WTC11 (cell line): ENCODE results near the gene FCHSD1. TPM values are rescaled to one million over a fixed set of nuclear protein-coding genes. Genes with fewer than 3 reads are reported as not detected.

Experiments
- ATAC-seq: fragments of 200-7000 bp; cut with Tn5 transposase; 2 replicates; pipeline ENCODE4 v1.10.0; 2021; ENCODE audit warnings: mild to moderate bottlenecking, moderate library complexity
- CTCF ChIA-PET: fragments of 300-600 bp; sonication (Branson Sonifier 250); formaldehyde crosslinking; loops from one replicate; lab custom pipeline; 2021; ENCODE audit warnings: antibody characterized with exemption; lab: Charles Lee
- POLR2A ChIA-PET: fragments of 350-600 bp; sonication (Branson Sonifier 250); formaldehyde crosslinking; loops from one replicate; lab custom pipeline; 2021; ENCODE audit warnings: antibody characterized with exemption; lab: Charles Lee
- DNase-seq: peaks from one replicate; pipeline ENCODE4 v3.0.0; 2021; ENCODE audit warnings: low spot score
- H3K27ac Mint-ChIP-seq: 2 replicates; pipeline ENCODE4 v1.8.0; 2021; ENCODE audit warnings: mixed read lengths
- H3K27me3 Mint-ChIP-seq: 2 replicates; pipeline ENCODE4 v1.8.0; 2021; ENCODE audit warnings: low read depth, mild to moderate bottlenecking, moderate library complexity, mixed read lengths
- H3K36me3 Mint-ChIP-seq: 2 replicates; pipeline ENCODE4 v1.8.0; 2021; ENCODE audit warnings: mixed read lengths
- H3K4me1 Mint-ChIP-seq: 2 replicates; pipeline ENCODE4 v1.8.0; 2022; ENCODE audit warnings: mixed read lengths
- H3K4me3 Mint-ChIP-seq: 2 replicates; pipeline ENCODE4 v1.8.0; 2021; ENCODE audit warnings: mild to moderate bottlenecking, moderate library complexity, mixed read lengths
- H3K9me3 Mint-ChIP-seq: 2 replicates; pipeline ENCODE4 v1.8.0; 2021; ENCODE audit warnings: mixed read lengths
- ESRRA ChIP-seq: sonication (generic); formaldehyde crosslinking; IDR thresholded peaks from 2 replicates; pipeline ENCODE4 v1.8.1; 2022; ENCODE audit warnings: mild to moderate bottlenecking, missing genetic modification reagents, borderline replicate concordance
- IRF2 ChIP-seq: sonication (generic); formaldehyde crosslinking; IDR thresholded peaks from 2 replicates; pipeline ENCODE4 v1.8.0; 2022; ENCODE audit warnings: low read depth, missing genetic modification reagents, borderline replicate concordance
- MYBL2 ChIP-seq: sonication (generic); formaldehyde crosslinking; IDR thresholded peaks from 2 replicates; pipeline ENCODE4 v1.8.1; 2023; ENCODE audit warnings: mild to moderate bottlenecking, moderate library complexity, missing genetic modification reagents
- NR1H2 ChIP-seq: sonication (generic); formaldehyde crosslinking; IDR thresholded peaks from 2 replicates; pipeline ENCODE4 v1.9.0; 2021; ENCODE audit warnings: mild to moderate bottlenecking, moderate library complexity, missing genetic modification reagents
- OVOL2 ChIP-seq: fragments of 250-450 bp; sonication (Bioruptor Pico); IDR thresholded peaks from 2 replicates; pipeline ENCODE4 v1.9.0; 2021; ENCODE audit warnings: mild to moderate bottlenecking, borderline replicate concordance
- SP1 ChIP-seq: sonication (generic); formaldehyde crosslinking; conservative IDR thresholded peaks from 2 replicates; pipeline ENCODE4 v1.8.1; 2022; ENCODE audit warnings: missing genetic modification reagents
- TEAD4 ChIP-seq: sonication (generic); formaldehyde crosslinking; IDR thresholded peaks from 2 replicates; pipeline ENCODE4 v1.8.0; 2022; ENCODE audit warnings: mild to moderate bottlenecking, missing genetic modification reagents
- ZNF317 ChIP-seq: sonication (generic); formaldehyde crosslinking; IDR thresholded peaks from 2 replicates; pipeline ENCODE4 v1.8.1; 2023; ENCODE audit warnings: low read depth, mild to moderate bottlenecking, moderate library complexity, missing genetic modification reagents, borderline replicate concordance
- ZNF396 ChIP-seq: fragments of 250-450 bp; sonication (Bioruptor Pico); IDR thresholded peaks from 2 replicates; pipeline ENCODE4 v1.8.0; 2021; ENCODE audit warnings: mild to moderate bottlenecking, moderate library complexity, borderline replicate concordance
- total RNA-seq: library from RNA; stranded (reverse); gene quantifications from 3 replicates; pipeline ENCODE4 v1.2.3, GENCODE V29; 2021
- TF ChIP-seq, protein P1 (sequence below): sonication (generic); formaldehyde crosslinking; IDR thresholded peaks from 2 replicates; pipeline ENCODE4 v1.8.1; 2023; ENCODE audit warnings: mild to moderate bottlenecking, missing genetic modification reagents, borderline replicate concordance
- TF ChIP-seq, protein P2 (sequence below): sonication (generic); formaldehyde crosslinking; conservative IDR thresholded peaks from 2 replicates; pipeline ENCODE4 v1.8.1; 2022; ENCODE audit warnings: mild to moderate bottlenecking, missing genetic modification reagents
- TF ChIP-seq, protein P3 (sequence below): sonication (generic); formaldehyde crosslinking; IDR thresholded peaks from 2 replicates; pipeline ENCODE4 v1.8.0; 2022; ENCODE audit warnings: mild to moderate bottlenecking, missing genetic modification reagents
- TF ChIP-seq, protein P4 (sequence below): sonication (generic); formaldehyde crosslinking; IDR thresholded peaks from 2 replicates; pipeline ENCODE4 v1.8.0; 2022; ENCODE audit warnings: missing genetic modification reagents
- TF ChIP-seq, protein P5 (sequence below): sonication (generic); formaldehyde crosslinking; IDR thresholded peaks from 2 replicates; pipeline ENCODE4 v1.8.1; 2022; ENCODE audit warnings: missing genetic modification reagents, borderline replicate concordance
- TF ChIP-seq, protein P6 (sequence below): sonication (generic); formaldehyde crosslinking; IDR thresholded peaks from 2 replicates; pipeline ENCODE4 v1.8.0; 2022; ENCODE audit warnings: mild to moderate bottlenecking, missing genetic modification reagents

Gene FCHSD1
- total RNA-seq, 1 experiment from 2014 or later, result 50.3 TPM

DNA sequence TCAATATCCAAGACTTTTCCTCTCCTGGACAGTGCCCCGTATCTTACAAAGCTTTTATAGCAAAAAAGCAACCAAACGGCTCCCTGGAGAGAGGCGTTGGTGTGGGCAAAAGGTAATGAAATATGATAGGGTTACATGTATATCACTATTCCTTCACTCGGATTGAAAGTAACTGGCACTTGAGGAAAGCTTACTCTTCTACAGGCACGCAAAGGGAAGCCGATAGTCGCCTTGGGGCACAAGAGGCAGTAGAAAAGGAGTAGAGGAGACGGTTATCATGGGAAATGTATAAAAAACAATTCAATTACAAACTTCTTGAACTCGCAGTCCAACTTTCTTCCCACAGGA is 33.6 kb downstream of the FCHSD1 start (continued):
- TF ChIP-seq, protein P1, sequence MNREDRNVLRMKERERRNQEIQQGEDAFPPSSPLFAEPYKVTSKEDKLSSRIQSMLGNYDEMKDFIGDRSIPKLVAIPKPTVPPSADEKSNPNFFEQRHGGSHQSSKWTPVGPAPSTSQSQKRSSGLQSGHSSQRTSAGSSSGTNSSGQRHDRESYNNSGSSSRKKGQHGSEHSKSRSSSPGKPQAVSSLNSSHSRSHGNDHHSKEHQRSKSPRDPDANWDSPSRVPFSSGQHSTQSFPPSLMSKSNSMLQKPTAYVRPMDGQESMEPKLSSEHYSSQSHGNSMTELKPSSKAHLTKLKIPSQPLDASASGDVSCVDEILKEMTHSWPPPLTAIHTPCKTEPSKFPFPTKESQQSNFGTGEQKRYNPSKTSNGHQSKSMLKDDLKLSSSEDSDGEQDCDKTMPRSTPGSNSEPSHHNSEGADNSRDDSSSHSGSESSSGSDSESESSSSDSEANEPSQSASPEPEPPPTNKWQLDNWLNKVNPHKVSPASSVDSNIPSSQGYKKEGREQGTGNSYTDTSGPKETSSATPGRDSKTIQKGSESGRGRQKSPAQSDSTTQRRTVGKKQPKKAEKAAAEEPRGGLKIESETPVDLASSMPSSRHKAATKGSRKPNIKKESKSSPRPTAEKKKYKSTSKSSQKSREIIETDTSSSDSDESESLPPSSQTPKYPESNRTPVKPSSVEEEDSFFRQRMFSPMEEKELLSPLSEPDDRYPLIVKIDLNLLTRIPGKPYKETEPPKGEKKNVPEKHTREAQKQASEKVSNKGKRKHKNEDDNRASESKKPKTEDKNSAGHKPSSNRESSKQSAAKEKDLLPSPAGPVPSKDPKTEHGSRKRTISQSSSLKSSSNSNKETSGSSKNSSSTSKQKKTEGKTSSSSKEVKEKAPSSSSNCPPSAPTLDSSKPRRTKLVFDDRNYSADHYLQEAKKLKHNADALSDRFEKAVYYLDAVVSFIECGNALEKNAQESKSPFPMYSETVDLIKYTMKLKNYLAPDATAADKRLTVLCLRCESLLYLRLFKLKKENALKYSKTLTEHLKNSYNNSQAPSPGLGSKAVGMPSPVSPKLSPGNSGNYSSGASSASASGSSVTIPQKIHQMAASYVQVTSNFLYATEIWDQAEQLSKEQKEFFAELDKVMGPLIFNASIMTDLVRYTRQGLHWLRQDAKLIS (CRISPR knock-in tag), result no peak
- TF ChIP-seq, protein P2, sequence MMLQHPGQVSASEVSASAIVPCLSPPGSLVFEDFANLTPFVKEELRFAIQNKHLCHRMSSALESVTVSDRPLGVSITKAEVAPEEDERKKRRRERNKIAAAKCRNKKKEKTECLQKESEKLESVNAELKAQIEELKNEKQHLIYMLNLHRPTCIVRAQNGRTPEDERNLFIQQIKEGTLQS, result no peak
- TF ChIP-seq TEAD4 (CRISPR knock-in tag) (no peak), IRF2 (no peak), NR1H2 (no peak), ZNF396 (CRISPR knock-in tag) (no peak), SP1 (CRISPR knock-in tag) (no peak)

DNA sequence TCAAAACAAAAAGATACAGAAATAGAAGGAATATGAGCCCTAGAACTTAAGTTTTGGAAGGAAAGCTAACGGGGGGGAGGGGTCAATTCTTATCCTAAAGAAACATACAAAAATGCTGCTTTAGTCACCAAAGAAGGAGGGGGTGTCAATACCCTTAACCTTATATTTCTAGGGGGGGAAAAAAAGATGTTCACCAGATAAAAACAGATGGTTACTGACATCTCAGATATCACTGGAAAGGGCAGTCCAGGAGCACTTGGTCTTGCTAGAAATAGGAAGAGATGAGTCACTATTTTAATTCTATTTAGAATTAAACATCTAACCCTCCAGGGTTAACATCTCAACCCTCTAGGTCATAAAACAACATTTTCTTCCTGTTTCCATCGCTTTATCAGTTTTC is 34.1 kb downstream of the FCHSD1 start:
- POLR2A ChIA-PET, result no interaction called here
- Mint-ChIP-seq H3K4me3 (peak overlapping the region; percentile 95), H3K4me1 (peaks cover 46% of the 10 kb centered on the region), H3K27me3 (no peaks in the 10 kb centered on the region; the same call in 1 of the 2 replicates), H3K9me3 (no peaks in the 10 kb centered on the region), H3K27ac (peak overlapping the region; percentile 52), H3K36me3 (peaks cover 11% of the 10 kb centered on the region)
- TF ChIP-seq, protein P3, sequence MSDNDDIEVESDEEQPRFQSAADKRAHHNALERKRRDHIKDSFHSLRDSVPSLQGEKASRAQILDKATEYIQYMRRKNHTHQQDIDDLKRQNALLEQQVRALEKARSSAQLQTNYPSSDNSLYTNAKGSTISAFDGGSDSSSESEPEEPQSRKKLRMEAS, result no peak
- TF ChIP-seq MYBL2 (CRISPR knock-in tag) (no peak), IRF2 (no peak), ESRRA (no peak), TEAD4 (CRISPR knock-in tag) (no peak), ZNF317 (CRISPR knock-in tag) (no peak), OVOL2 (CRISPR knock-in tag) (no peak)
- TF ChIP-seq, protein P4, sequence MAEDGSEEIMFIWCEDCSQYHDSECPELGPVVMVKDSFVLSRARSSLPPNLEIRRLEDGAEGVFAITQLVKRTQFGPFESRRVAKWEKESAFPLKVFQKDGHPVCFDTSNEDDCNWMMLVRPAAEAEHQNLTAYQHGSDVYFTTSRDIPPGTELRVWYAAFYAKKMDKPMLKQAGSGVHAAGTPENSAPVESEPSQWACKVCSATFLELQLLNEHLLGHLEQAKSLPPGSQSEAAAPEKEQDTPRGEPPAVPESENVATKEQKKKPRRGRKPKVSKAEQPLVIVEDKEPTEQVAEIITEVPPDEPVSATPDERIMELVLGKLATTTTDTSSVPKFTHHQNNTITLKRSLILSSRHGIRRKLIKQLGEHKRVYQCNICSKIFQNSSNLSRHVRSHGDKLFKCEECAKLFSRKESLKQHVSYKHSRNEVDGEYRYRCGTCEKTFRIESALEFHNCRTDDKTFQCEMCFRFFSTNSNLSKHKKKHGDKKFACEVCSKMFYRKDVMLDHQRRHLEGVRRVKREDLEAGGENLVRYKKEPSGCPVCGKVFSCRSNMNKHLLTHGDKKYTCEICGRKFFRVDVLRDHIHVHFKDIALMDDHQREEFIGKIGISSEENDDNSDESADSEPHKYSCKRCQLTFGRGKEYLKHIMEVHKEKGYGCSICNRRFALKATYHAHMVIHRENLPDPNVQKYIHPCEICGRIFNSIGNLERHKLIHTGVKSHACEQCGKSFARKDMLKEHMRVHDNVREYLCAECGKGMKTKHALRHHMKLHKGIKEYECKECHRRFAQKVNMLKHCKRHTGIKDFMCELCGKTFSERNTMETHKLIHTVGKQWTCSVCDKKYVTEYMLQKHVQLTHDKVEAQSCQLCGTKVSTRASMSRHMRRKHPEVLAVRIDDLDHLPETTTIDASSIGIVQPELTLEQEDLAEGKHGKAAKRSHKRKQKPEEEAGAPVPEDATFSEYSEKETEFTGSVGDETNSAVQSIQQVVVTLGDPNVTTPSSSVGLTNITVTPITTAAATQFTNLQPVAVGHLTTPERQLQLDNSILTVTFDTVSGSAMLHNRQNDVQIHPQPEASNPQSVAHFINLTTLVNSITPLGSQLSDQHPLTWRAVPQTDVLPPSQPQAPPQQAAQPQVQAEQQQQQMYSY (CRISPR knock-in tag), result no peak
- TF ChIP-seq, protein P5, sequence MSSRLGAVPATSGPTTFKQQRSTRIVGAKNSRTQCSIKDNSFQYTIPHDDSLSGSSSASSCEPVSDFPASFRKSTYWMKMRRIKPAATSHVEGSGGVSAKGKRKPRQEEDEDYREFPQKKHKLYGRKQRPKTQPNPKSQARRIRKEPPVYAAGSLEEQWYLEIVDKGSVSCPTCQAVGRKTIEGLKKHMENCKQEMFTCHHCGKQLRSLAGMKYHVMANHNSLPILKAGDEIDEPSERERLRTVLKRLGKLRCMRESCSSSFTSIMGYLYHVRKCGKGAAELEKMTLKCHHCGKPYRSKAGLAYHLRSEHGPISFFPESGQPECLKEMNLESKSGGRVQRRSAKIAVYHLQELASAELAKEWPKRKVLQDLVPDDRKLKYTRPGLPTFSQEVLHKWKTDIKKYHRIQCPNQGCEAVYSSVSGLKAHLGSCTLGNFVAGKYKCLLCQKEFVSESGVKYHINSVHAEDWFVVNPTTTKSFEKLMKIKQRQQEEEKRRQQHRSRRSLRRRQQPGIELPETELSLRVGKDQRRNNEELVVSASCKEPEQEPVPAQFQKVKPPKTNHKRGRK, result no peak
- TF ChIP-seq, protein P6, sequence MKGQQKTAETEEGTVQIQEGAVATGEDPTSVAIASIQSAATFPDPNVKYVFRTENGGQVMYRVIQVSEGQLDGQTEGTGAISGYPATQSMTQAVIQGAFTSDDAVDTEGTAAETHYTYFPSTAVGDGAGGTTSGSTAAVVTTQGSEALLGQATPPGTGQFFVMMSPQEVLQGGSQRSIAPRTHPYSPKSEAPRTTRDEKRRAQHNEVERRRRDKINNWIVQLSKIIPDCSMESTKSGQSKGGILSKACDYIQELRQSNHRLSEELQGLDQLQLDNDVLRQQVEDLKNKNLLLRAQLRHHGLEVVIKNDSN (CRISPR knock-in tag), result no peak
- TF ChIP-seq, protein P1 (CRISPR knock-in tag), result no peak
- DNase-seq (no peak), ATAC-seq (no peak)
- CTCF ChIA-PET, result interaction anchor here (0.7 to 2.7 kb wide), 7 partner anchors 10 to 209 kb away, joined by 3 to 18 read pairs (median 7); partner anchors contain the start of genes FCHSD1, PCDHGB6 and RELL2
